H9 (cell line): ENCODE measurements around the gene PRKD3. TPM values are rescaled to one million over a fixed set of nuclear protein-coding genes. Genes with fewer than 3 reads are reported as not detected.

Experiments used
- DNase-seq: peaks from one replicate; pipeline ENCODE4 v3.0.0-alpha.2; 2017
- H2AFZ ChIP-seq: one replicate; pipeline ENCODE4 v1.6.1; 2013; ENCODE audit warnings: mild to moderate bottlenecking, low read length, control low read depth, moderate library complexity
- H2AK5ac ChIP-seq: 2 replicates; pipeline ENCODE4 v1.6.1; 2013; ENCODE audit warnings: low read length, control low read depth, mixed read lengths; ENCODE audit not compliant: insufficient read length
- H2BK120ac ChIP-seq: one replicate; pipeline ENCODE4 v1.6.1; 2013; ENCODE audit warnings: low read depth, mild to moderate bottlenecking, low read length, control low read depth, inconsistent platforms; ENCODE audit not compliant: poor library complexity, severe bottlenecking
- H2BK12ac ChIP-seq: 2 replicates; pipeline ENCODE4 v1.6.1; 2013; ENCODE audit warnings: low read length, control low read depth, mixed read lengths, low read depth; ENCODE audit not compliant: insufficient read length
- H2BK15ac ChIP-seq: 2 replicates; pipeline ENCODE4 v1.6.1; 2013; ENCODE audit warnings: low read depth, low read length, control low read depth
- H2BK20ac ChIP-seq: one replicate; pipeline ENCODE4 v1.6.1; 2013; ENCODE audit warnings: low read depth, mild to moderate bottlenecking, low read length, control low read depth, inconsistent platforms; ENCODE audit not compliant: poor library complexity, severe bottlenecking
- H2BK5ac ChIP-seq: 2 replicates; pipeline ENCODE4 v1.6.1; 2013; ENCODE audit warnings: low read length, control low read depth, mixed read lengths; ENCODE audit not compliant: insufficient read length
- H3K14ac ChIP-seq: 2 replicates; pipeline ENCODE4 v1.6.1; 2013; ENCODE audit warnings: low read length, control low read depth; ENCODE audit not compliant: insufficient read depth
- H3K18ac ChIP-seq: 2 replicates; pipeline ENCODE4 v1.6.1; 2013; ENCODE audit warnings: low read depth, mild to moderate bottlenecking, mixed read lengths, low read length, control low read depth; ENCODE audit not compliant: insufficient read length
- H3K23ac ChIP-seq: 2 replicates; pipeline ENCODE4 v1.6.1; 2013; ENCODE audit warnings: low read length, control low read depth, mixed read lengths, low read depth; ENCODE audit not compliant: insufficient read length
- H3K23me2 ChIP-seq: 2 replicates; pipeline ENCODE4 v1.6.1; 2013; ENCODE audit warnings: low read depth, mild to moderate bottlenecking, mixed read lengths, low read length, control low read depth; ENCODE audit not compliant: insufficient read length, poor library complexity, severe bottlenecking
- H3K27ac ChIP-seq: 2 replicates; pipeline ENCODE4 v1.5.1; 2013; ENCODE audit warnings: low read length, control low read depth, mixed read lengths, low read depth; ENCODE audit not compliant: insufficient read length
- H3K27me3 ChIP-seq: 2 replicates; pipeline ENCODE4 v1.6.1; 2013; ENCODE audit warnings: low read length, control low read depth, inconsistent platforms; ENCODE audit not compliant: insufficient read depth
- H3K4ac ChIP-seq: 2 replicates; pipeline ENCODE4 v1.6.1; 2013; ENCODE audit warnings: low read depth, mild to moderate bottlenecking, control low read depth, inconsistent platforms, low read length, moderate library complexity
- H3K4me1 ChIP-seq: 2 replicates; pipeline ENCODE4 v1.6.1; 2013; ENCODE audit warnings: low read length, control low read depth, inconsistent platforms; ENCODE audit not compliant: insufficient read depth
- H3K4me2 ChIP-seq: 2 replicates; pipeline ENCODE4 v1.6.1; 2013; ENCODE audit warnings: low read length, control low read depth, mixed read lengths; ENCODE audit not compliant: insufficient read length, insufficient read depth
- H3K56ac ChIP-seq: 2 replicates; pipeline ENCODE4 v1.6.1; 2013; ENCODE audit warnings: low read depth, mild to moderate bottlenecking, mixed read lengths, low read length, control low read depth; ENCODE audit not compliant: insufficient read length
- H3K79me1 ChIP-seq: 2 replicates; pipeline ENCODE4 v1.6.1; 2013; ENCODE audit warnings: low read depth, mild to moderate bottlenecking, moderate library complexity, low read length, control low read depth, inconsistent platforms; ENCODE audit not compliant: insufficient read depth, poor library complexity, severe bottlenecking
- H3K79me2 ChIP-seq: 2 replicates; pipeline ENCODE4 v1.6.1; 2013; ENCODE audit warnings: low read length, control low read depth, inconsistent platforms; ENCODE audit not compliant: insufficient read depth
- H3K9ac ChIP-seq: 2 replicates; pipeline ENCODE4 v1.6.1; 2013; ENCODE audit warnings: low read length, control low read depth, mixed read lengths; ENCODE audit not compliant: insufficient read length; ENCODE audit errors: extremely low read depth
- H3K9me3 ChIP-seq: one replicate; pipeline ENCODE4 v1.6.1; 2013; ENCODE audit warnings: low read depth, low read length, inconsistent platforms; ENCODE audit not compliant: control insufficient read depth
- H3T11ph ChIP-seq: one replicate; pipeline ENCODE4 v1.6.1; 2013; ENCODE audit warnings: mild to moderate bottlenecking, low read length, control low read depth, inconsistent platforms
- H4K20me1 ChIP-seq: one replicate; pipeline ENCODE4 v1.6.1; 2013; ENCODE audit not compliant: control insufficient read depth, insufficient read length, insufficient read depth
- H4K5ac ChIP-seq: 2 replicates; pipeline ENCODE4 v1.6.1; 2013; ENCODE audit warnings: low read depth, mild to moderate bottlenecking, mixed read lengths, low read length, control low read depth; ENCODE audit not compliant: insufficient read length
- H4K8ac ChIP-seq: replicated peaks from 2 replicates; pipeline ENCODE4 v1.6.1; 2013; ENCODE audit warnings: low read length, control low read depth, mixed read lengths, low read depth; ENCODE audit not compliant: insufficient read length
- H4K91ac ChIP-seq: 2 replicates; pipeline ENCODE4 v1.6.1; 2013; ENCODE audit warnings: low read depth, mild to moderate bottlenecking, moderate library complexity, mixed read lengths, low read length, control low read depth; ENCODE audit not compliant: insufficient read length
- H3K27ac Mint-ChIP-seq, 3 experiments: 2 replicates in 2 of 3; 3 replicates in 1 of 3; pipeline ENCODE4 v1.8.0; 2020 to 2021; ENCODE audit warnings: mixed read lengths in 3 of 3, mild to moderate bottlenecking in 1 of 3, moderate library complexity in 1 of 3
- H3K27me3 Mint-ChIP-seq: 2 replicates; pipeline ENCODE4 v1.8.0; 2021; ENCODE audit warnings: low read depth, mild to moderate bottlenecking, moderate library complexity, mixed read lengths
- H3K36me3 Mint-ChIP-seq, 3 experiments: 2 replicates in 2 of 3; 3 replicates in 1 of 3; pipeline ENCODE4 v1.8.0; 2020 to 2021; ENCODE audit warnings: low read depth in 3 of 3, mixed read lengths in 3 of 3; ENCODE audit not compliant: insufficient read depth in 1 of 3
- H3K4me1 Mint-ChIP-seq, 2 experiments: 2 replicates each; pipeline ENCODE4 v1.8.0; 2020; ENCODE audit warnings: mixed read lengths in 2 of 2
- H3K4me3 Mint-ChIP-seq, 2 experiments: 2 replicates in 1 of 2; 3 replicates in 1 of 2; pipeline ENCODE4 v1.8.0; 2020 to 2021; ENCODE audit warnings: mild to moderate bottlenecking in 2 of 2, mixed read lengths in 2 of 2, moderate library complexity in 1 of 2
- H3K9me3 Mint-ChIP-seq, 2 experiments: 2 replicates in 1 of 2; 3 replicates in 1 of 2; pipeline ENCODE4 v1.8.0; 2020; ENCODE audit warnings: mild to moderate bottlenecking in 2 of 2, mixed read lengths in 2 of 2, moderate library complexity in 1 of 2
- CTCF ChIP-seq: fragments of 200-600 bp; sonication (generic); conservative IDR thresholded peaks from 3 replicates; pipeline ENCODE4 v1.8.0; 2021; ENCODE audit warnings: antibody characterized with exemption, mild to moderate bottlenecking
- WGBS: extraction: QIAGEN DNeasy Blood & Tissue Kit; methylation state at CpG from one replicate; pipeline ENCODE4 v1.1.7; 2013; ENCODE audit warnings: missing lambda C conversion rate, low lambda C conversion rate, mixed read lengths; ENCODE audit not compliant: insufficient read length; ENCODE audit errors: extremely low coverage; 5-methylcytosine and 5-hydroxymethylcytosine counted together
- total RNA-seq: library from RNA; stranded (reverse); gene quantifications from 2 replicates; pipeline ENCODE4 v1.2.1, GENCODE V29; 2021

The PRKD3 gene
- total RNA-seq, 1 experiment from 2014 or later: 63.3 TPM

GRCh38 chr2:37306024-37306423, 18.6 kb downstream of the PRKD3 start:
- no peak for TF ChIP-seq CTCF
- no peaks in the 10 kb centered on the region for H4K20me1 ChIP-seq
- peaks cover 5% of the 10 kb centered on the region for H3K79me1 ChIP-seq
- H3K18ac ChIP-seq: no peak overlapping the region
- H3K4me1 ChIP-seq: peaks cover 2% of the 10 kb centered on the region; the same call in 1 of the 2 replicates
- Mint-ChIP-seq H3K4me3 (no peak overlapping the region), H3K27ac (peak overlapping the region in 1 of 3 experiments; percentile 59; a peak in 1 of 7 replicates), H3K27me3 (no peaks in the 10 kb centered on the region), H3K9me3 (no peaks in the 10 kb centered on the region), H3K36me3 (peaks cover 4 to 10% (median 7%) of the 10 kb centered on the region in 3 experiments; a peak in 5 of 7 replicates), H3K4me1 (peaks cover 16 to 25% of the 10 kb centered on the region in 2 experiments)
- H2BK12ac ChIP-seq: no peak overlapping the region
- no peak overlapping the region for H3K9ac ChIP-seq
- no peak overlapping the region for H3K14ac ChIP-seq
- no peaks in the 10 kb centered on the region for H3K23me2 ChIP-seq
- no peak overlapping the region for H2BK5ac ChIP-seq
- no peak overlapping the region for H3K23ac ChIP-seq
- no peaks in the 10 kb centered on the region for H3K27me3 ChIP-seq
- H2BK20ac ChIP-seq: no peak overlapping the region
- H2BK15ac ChIP-seq: no peak overlapping the region
- H2AK5ac ChIP-seq: no peak overlapping the region
- no peak for DNase-seq
- no CpG with 5 or more reads among the region's 3 CpGs for WGBS
- H3K4ac ChIP-seq: no peak overlapping the region
- H3K79me2 ChIP-seq: peaks cover 2% of the 10 kb centered on the region
- no peak overlapping the region for H3K4me2 ChIP-seq
- H3K56ac ChIP-seq: no peak overlapping the region
- H4K91ac ChIP-seq: no peak overlapping the region
- no peak overlapping the region for H2BK120ac ChIP-seq
- H3K9me3 ChIP-seq: no peaks in the 10 kb centered on the region
- H4K5ac ChIP-seq: no peak overlapping the region
- H3K27ac ChIP-seq: no peak overlapping the region
- H4K8ac ChIP-seq: no peak overlapping the region
- no peak overlapping the region for H3T11ph ChIP-seq
- no peak overlapping the region for H2AFZ ChIP-seq
